Neural progenitor cell (in vitro differentiated cells): ENCODE results near the gene CLMP. TPM values are rescaled to one million over a fixed set of nuclear protein-coding genes. Genes with fewer than 3 reads are reported as not detected.
A peak's percentile ranks its signal among the peaks of the same experiment; 100 is the strongest.

Source experiments
- DNase-seq: peaks from one replicate; pipeline ENCODE4 v3.0.0-alpha.2; 2016; ENCODE audit warnings: low spot score
- H2AFZ ChIP-seq: fragments of 200-600 bp; sonication (generic); replicated peaks from 2 replicates; pipeline ENCODE4 v1.6.1; 2016; ENCODE audit warnings: antibody characterized with exemption
- H3F3A ChIP-seq: fragments of 200-600 bp; sonication (generic); 2 replicates; pipeline ENCODE4 v1.6.1; 2016; ENCODE audit warnings: antibody characterized with exemption, low read depth
- H3K27ac ChIP-seq: fragments of 200-600 bp; sonication (generic); 2 replicates; pipeline ENCODE4 v1.5.1; 2016; ENCODE audit warnings: mild to moderate bottlenecking
- H3K27me3 ChIP-seq: fragments of 200-600 bp; sonication (generic); 2 replicates; pipeline ENCODE4 v1.6.1; 2016; ENCODE audit warnings: mild to moderate bottlenecking, moderate library complexity
- H3K36me3 ChIP-seq: fragments of 200-600 bp; sonication (generic); 2 replicates; pipeline ENCODE4 v1.5.1; 2016
- H3K4me1 ChIP-seq: fragments of 200-600 bp; sonication (generic); 2 replicates; pipeline ENCODE4 v1.6.1; 2016; ENCODE audit warnings: mixed run types
- H3K4me2 ChIP-seq: fragments of 200-600 bp; sonication (generic); 2 replicates; pipeline ENCODE4 v1.6.1; 2016
- H3K4me3 ChIP-seq: fragments of 200-600 bp; sonication (generic); 2 replicates; pipeline ENCODE4 v1.5.1; 2016
- H3K79me2 ChIP-seq: fragments of 200-600 bp; sonication (generic); 2 replicates; pipeline ENCODE4 v1.6.1; 2016; ENCODE audit warnings: low read depth
- H3K9ac ChIP-seq: fragments of 200-600 bp; sonication (generic); 2 replicates; pipeline ENCODE4 v1.6.1; 2016
- H3K9me3 ChIP-seq: fragments of 200-600 bp; sonication (generic); 2 replicates; pipeline ENCODE4 v1.5.1; 2016; ENCODE audit warnings: low read depth
- H4K20me1 ChIP-seq: fragments of 200-600 bp; sonication (generic); 2 replicates; pipeline ENCODE4 v1.6.1; 2016; ENCODE audit warnings: low read depth
- H3K27ac Mint-ChIP-seq: 3 replicates; pipeline ENCODE4 v1.8.0; 2021; ENCODE audit warnings: mixed read lengths
- H3K27me3 Mint-ChIP-seq: 2 replicates; pipeline ENCODE4 v1.8.0; 2022; ENCODE audit warnings: low read depth, mild to moderate bottlenecking, inconsistent platforms, moderate library complexity, mixed read lengths; ENCODE audit not compliant: insufficient read depth
- H3K36me3 Mint-ChIP-seq: 3 replicates; pipeline ENCODE4 v1.8.0; 2021; ENCODE audit warnings: mixed read lengths
- H3K4me1 Mint-ChIP-seq: 3 replicates; pipeline ENCODE4 v1.8.0; 2021; ENCODE audit warnings: mixed read lengths
- H3K4me3 Mint-ChIP-seq: 3 replicates; pipeline ENCODE4 v1.8.0; 2021; ENCODE audit warnings: mild to moderate bottlenecking, moderate library complexity, mixed read lengths
- H3K9me3 Mint-ChIP-seq: 3 replicates; pipeline ENCODE4 v1.8.0; 2020; ENCODE audit warnings: mixed read lengths
- EZH2 ChIP-seq: fragments of 200-600 bp; sonication (generic); IDR thresholded peaks from 2 replicates; pipeline ENCODE4 v1.6.1; 2017; ENCODE audit warnings: antibody characterized with exemption, mild to moderate bottlenecking, moderate library complexity
- EZH2phosphoT487 ChIP-seq: fragments of 200-600 bp; sonication (generic); IDR thresholded peaks from 2 replicates; pipeline ENCODE4 v1.6.1; 2017; ENCODE audit warnings: antibody characterized with exemption
- total RNA-seq: library from RNA; depleted of rRNA; stranded (reverse); fragments of >200 nt; gene quantifications from 2 replicates; pipeline ENCODE4 v1.2.3, GENCODE V29; 2015; ENCODE audit warnings: low replicate concordance
- TF ChIP-seq, protein P1 (sequence below): fragments of 200-600 bp; sonication (generic); IDR thresholded peaks from 2 replicates; pipeline ENCODE4 v1.5.1; 2017; ENCODE audit warnings: antibody characterized with exemption, mild to moderate bottlenecking

The CLMP gene, protein sequence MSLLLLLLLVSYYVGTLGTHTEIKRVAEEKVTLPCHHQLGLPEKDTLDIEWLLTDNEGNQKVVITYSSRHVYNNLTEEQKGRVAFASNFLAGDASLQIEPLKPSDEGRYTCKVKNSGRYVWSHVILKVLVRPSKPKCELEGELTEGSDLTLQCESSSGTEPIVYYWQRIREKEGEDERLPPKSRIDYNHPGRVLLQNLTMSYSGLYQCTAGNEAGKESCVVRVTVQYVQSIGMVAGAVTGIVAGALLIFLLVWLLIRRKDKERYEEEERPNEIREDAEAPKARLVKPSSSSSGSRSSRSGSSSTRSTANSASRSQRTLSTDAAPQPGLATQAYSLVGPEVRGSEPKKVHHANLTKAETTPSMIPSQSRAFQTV
- total RNA-seq, result 5.7 and 10.7 TPM in 2 replicates

DNA sequence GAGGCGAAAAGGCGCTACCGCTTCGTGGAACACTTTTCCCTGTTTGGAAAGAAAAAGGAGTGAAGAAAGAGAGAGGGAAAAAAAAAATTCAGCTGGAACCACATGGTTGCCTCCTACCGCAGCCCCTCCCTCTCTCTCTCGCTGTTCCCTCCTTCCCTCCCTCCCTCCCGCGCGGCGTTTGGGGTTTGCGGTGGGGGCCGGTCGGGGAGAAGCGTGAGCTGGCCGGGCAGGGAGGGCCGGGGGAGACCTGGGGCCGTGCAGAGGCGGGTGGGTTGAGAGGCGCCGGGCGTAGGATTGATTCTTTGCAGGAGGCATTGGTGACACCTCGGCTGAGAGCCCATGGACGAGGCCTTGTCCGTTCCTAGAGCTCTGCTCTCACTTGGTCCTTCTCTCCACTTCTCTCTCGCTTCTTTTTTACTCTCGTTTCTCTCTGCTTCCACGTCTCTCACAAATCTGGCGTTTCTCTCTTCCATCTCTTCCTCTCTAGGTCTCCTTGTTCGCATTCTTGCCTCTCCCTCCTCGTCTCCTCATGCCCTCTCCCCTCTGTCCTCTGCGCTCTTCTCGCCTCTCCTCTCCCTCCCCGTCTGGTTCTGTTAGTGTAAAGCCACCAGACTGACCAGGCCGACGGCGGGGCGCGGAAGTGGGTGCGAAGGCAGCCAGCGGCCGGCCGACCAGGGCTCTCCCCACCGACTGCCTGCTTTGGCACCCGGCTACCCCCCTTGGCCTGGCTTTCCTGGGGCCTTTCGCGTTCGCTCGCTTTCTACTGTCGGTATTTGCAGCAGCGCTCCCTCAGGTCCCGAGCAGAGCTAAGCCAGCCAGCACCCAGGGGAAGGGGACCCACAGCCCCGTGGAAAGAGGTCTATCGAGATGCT is at the start of gene CLMP:
Gene CLMP (minus strand): TSS at position 61 of the 872 bp plus-strand sequence. CDS start 308 bp downstream, outside the sequence.
- Mint-ChIP-seq H3K27me3 (peaks cover 4% of the 10 kb centered on the region), H3K9me3 (no peaks in the 10 kb centered on the region), H3K36me3 (peaks cover 11% of the 10 kb centered on the region), H3K27ac (peak within 1 kb of the TSS; percentile 92), H3K4me1 (peaks cover 30% of the 10 kb centered on the region), H3K4me3 (peak within 1 kb of the TSS; percentile 88)
- Histone ChIP-seq H3K27me3 (peaks cover 74% of the 10 kb centered on the region), H3K79me2 (no peaks in the 10 kb centered on the region), H3F3A (peaks cover 8% of the 10 kb centered on the region), H4K20me1 (no peaks in the 10 kb centered on the region), H3K9me3 (no peaks in the 10 kb centered on the region), H3K36me3 (no peaks in the 10 kb centered on the region), H3K4me1 (peaks cover 23% of the 10 kb centered on the region), H3K9ac (no peak within 1 kb of the TSS), H3K27ac (no peak within 1 kb of the TSS), H3K4me3 (peak within 1 kb of the TSS; percentile 49), H3K4me2 (peak within 1 kb of the TSS; percentile 82), H2AFZ (peak within 1 kb of the TSS; percentile 51)
- TF ChIP-seq EZH2phosphoT487 (no peak), EZH2 (no peak)
- TF ChIP-seq, protein P1, sequence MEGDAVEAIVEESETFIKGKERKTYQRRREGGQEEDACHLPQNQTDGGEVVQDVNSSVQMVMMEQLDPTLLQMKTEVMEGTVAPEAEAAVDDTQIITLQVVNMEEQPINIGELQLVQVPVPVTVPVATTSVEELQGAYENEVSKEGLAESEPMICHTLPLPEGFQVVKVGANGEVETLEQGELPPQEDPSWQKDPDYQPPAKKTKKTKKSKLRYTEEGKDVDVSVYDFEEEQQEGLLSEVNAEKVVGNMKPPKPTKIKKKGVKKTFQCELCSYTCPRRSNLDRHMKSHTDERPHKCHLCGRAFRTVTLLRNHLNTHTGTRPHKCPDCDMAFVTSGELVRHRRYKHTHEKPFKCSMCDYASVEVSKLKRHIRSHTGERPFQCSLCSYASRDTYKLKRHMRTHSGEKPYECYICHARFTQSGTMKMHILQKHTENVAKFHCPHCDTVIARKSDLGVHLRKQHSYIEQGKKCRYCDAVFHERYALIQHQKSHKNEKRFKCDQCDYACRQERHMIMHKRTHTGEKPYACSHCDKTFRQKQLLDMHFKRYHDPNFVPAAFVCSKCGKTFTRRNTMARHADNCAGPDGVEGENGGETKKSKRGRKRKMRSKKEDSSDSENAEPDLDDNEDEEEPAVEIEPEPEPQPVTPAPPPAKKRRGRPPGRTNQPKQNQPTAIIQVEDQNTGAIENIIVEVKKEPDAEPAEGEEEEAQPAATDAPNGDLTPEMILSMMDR, result no peak
- peak; percentile 71 for DNase-seq

DNA sequence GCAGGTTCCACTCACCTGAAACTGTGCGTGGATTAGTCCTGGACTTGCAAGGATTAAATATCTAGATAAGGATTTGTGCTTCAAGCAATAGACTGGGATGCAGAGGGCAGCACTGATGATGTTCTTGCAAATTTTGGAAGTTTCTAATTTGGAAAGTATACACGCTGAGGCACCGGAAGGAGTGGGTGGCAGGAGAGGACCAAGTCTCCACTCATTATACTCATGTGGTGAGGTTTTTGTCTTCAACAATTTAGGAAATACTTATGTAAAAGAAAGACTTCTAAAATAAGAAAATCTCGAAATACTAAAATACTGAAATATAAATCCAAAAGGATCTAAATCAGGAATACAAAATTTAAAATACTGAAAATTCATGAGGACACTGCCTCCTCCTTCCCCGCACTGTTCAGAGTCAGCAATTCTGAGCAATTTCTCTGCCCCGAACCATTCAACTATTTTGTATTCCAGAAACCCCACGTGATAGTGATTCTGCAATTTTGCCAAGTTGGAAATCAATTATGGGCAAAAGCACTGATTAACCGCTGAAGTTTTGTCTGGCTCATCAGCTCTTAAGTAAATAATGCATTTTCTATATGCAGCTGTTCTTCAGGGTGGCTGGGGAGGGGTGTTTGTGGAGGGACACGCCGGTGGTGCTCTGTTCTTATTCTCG is 47.0 kb upstream of the CLMP start:
- no peaks in the 10 kb centered on the region for H3K9me3 ChIP-seq
- H3K27me3 ChIP-seq, result no peaks in the 10 kb centered on the region
- no peak overlapping the region for H2AFZ ChIP-seq
- no peaks in the 10 kb centered on the region for H3K36me3 ChIP-seq
- peaks cover 8% of the 10 kb centered on the region for H3K4me1 ChIP-seq
- no peak for DNase-seq
- no peak overlapping the region for H3K4me3 Mint-ChIP-seq
- no peak for TF ChIP-seq EZH2phosphoT487
- TF ChIP-seq, protein P1, result no peak
- no peak for TF ChIP-seq EZH2
- H3K9ac ChIP-seq, result no peak overlapping the region
- peaks cover 5% of the 10 kb centered on the region for H3K9me3 Mint-ChIP-seq
- H3K4me3 ChIP-seq, result no peak overlapping the region
- peaks cover 5% of the 10 kb centered on the region for H3K27me3 Mint-ChIP-seq
- no peak overlapping the region for H3K27ac ChIP-seq
- no peak overlapping the region for H3K27ac Mint-ChIP-seq
- no peaks in the 10 kb centered on the region for H3K79me2 ChIP-seq
- no peaks in the 10 kb centered on the region for H4K20me1 ChIP-seq
- peaks cover 20% of the 10 kb centered on the region for H3K4me1 Mint-ChIP-seq
- no peaks in the 10 kb centered on the region for H3F3A ChIP-seq
- H3K36me3 Mint-ChIP-seq, result no peaks in the 10 kb centered on the region
- H3K4me2 ChIP-seq, result no peak overlapping the region

DNA sequence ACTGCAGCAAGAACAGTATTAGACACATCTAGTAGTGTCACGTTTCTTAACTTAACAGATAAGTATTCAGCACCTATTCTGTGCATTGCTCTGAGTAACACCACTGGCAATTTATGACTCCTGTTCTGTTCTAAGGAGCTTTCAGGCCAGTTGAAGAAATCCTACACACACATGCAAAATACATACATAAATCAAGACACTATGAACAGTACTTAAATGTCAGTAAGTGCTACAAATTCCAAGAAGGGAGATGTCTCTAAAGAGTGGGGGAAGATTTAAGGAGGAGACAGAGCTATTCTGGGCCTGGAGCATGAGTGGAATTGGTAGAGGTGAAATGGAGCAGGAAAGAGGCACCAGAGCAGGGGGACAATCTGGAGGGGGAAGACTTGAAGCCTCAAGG is 46.2 kb upstream of the CLMP start:
- Mint-ChIP-seq H3K4me3 (no peak overlapping the region), H3K4me1 (peaks cover 17% of the 10 kb centered on the region), H3K9me3 (peaks cover 5% of the 10 kb centered on the region), H3K27ac (no peak overlapping the region), H3K27me3 (peaks cover 5% of the 10 kb centered on the region), H3K36me3 (no peaks in the 10 kb centered on the region)
- no peak for DNase-seq
- TF ChIP-seq, protein P1, result no peak
- TF ChIP-seq EZH2phosphoT487 (no peak), EZH2 (no peak)
- no peak overlapping the region for H3K4me3 ChIP-seq
- peaks cover 8% of the 10 kb centered on the region for H3K4me1 ChIP-seq
- no peak overlapping the region for H3K27ac ChIP-seq
- H3K79me2 ChIP-seq, result no peaks in the 10 kb centered on the region
- no peak overlapping the region for H2AFZ ChIP-seq
- no peaks in the 10 kb centered on the region for H3K36me3 ChIP-seq
- H3K4me2 ChIP-seq, result no peak overlapping the region
- H3K27me3 ChIP-seq, result no peaks in the 10 kb centered on the region
- no peaks in the 10 kb centered on the region for H3K9me3 ChIP-seq
- no peaks in the 10 kb centered on the region for H4K20me1 ChIP-seq
- H3F3A ChIP-seq, result no peaks in the 10 kb centered on the region
- no peak overlapping the region for H3K9ac ChIP-seq
